Activated CD8-positive, alpha-beta memory T cell treated with anti-CD3 and anti-CD28 coated beads, Interleukin-2, amount 50 U/mL, for 24 hours (primary cell): ENCODE data around the gene IL12RB2.
"Not testable (repeated sequence)": the region's sequence is repeated elsewhere in the genome, so short reads cannot be mapped to it uniquely, and the experiment has no call there.

Experiments used
- DNase-seq: peaks from one replicate; pipeline ENCODE4 v3.0.0-alpha.2; 2020; ENCODE audit errors: extremely low read depth

IL12RB2 gene

DNA sequence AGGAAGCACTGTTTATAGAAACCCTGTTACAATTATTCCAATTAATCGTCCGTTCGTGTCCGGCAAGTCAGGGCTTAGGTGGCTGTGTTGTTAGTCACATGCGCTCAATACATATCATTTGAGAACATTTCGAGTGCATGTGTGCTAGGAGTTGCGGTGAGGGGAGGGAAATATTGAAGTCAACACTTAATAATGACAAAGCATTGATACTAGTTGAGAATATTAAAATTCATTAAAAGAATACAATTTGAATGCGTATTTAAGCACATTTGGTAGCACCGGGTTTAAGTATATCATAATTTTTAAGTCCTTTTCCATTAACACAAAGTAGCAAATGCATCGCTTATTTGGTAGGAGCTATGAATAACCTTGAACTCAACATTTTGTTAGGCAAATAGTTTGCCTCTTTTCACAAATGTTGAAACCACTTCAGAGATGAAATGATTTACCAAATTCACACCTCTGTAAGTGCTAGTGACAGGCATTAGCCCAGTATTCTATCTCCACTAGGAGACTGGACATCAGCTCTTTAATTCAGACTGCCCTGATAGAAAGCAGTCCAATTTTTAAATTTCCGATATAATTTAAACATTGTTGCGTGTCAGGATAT lies 123.6 kb downstream of the IL12RB2 start:
- no peak for DNase-seq

DNA sequence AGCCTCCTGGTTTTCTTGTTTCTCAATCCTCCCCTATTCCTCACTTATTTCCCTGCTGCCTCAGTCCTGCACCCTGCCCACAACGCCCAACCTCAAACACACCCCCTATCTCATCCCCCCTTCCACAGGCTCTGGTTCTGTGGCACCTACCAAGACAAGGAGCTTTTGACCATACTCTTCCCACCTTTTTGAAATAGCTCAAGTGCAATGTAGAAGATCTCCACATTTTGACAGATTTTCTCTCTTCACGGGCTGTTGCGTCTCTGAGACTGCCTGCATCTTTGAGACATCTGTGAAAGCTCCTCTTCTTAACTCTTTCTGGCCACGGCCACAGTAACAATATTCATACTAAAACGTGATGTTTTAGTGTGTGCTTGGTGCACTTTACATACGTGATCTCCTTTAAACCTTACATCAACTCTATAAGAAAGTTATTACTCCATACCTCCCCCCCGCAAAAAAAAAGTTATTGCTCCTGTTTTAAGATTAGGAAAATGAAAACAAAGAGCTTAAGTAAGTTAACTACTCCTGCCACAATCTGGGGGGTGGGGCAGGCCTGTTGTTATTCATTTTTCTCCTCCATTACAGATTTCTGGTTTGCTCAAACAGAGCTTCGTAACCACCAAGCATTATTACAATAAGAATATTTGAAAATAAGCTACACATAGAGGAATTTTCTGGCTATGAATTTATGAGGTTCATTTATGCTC lies 124.4 kb downstream of the IL12RB2 start:
- no peak for DNase-seq

DNA sequence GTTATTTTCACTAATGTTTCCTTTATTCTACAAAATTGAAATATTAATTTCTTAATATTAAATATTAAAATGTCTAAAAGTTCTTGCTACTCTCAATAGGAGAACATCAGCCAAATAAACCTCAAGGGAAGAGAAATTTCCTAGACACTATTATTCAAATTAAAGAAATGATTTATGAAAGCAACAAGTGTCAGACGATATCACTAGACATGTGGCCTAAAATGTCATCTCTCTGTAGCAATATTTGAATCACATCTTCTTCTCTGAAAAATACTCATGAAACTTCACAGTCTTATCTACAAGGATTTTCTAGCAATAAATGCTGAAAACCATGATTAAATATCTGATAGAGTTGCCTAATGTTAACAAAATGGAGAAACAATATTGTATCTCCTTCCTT lies 125.1 kb downstream of the IL12RB2 start:
- no peak for DNase-seq

DNA sequence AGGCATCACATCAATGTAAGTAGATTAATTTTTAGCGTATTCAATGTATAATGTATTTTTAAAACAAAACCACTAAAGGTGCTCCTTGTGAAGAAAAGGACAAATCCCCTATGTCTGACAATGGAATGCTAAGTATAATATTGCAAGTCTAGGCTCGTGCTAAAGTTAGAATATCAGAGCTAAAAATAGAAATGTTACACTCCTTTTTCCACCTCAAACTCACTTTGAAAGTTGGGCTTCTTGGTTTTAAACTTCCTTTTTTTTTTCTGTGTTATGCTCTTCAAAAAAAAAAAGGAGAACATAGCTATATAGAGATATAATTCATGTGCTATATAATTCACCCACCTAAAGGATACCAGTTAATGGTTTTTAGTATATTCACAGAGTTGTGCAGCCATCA lies 126.2 kb downstream of the IL12RB2 start:
- no peak for DNase-seq

DNA sequence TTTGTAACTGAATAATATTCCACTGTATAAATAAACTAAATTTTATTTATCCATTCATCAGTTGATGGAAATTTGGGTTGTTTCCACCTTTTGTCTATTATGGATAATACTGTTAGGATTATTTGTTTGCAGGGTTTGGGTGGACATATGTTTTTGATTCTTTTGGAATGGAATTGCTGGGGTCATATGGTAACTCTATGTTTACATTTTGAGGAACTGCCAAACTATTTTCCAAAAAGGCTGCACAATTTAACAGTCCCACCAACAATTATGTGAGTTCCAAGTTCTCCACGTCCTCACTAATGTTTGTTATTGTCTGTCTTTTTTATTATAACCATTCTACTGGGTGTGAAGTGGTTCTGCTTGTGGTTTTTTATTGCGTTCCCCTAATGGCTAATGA lies 126.8 kb downstream of the IL12RB2 start:
- no peak for DNase-seq

DNA sequence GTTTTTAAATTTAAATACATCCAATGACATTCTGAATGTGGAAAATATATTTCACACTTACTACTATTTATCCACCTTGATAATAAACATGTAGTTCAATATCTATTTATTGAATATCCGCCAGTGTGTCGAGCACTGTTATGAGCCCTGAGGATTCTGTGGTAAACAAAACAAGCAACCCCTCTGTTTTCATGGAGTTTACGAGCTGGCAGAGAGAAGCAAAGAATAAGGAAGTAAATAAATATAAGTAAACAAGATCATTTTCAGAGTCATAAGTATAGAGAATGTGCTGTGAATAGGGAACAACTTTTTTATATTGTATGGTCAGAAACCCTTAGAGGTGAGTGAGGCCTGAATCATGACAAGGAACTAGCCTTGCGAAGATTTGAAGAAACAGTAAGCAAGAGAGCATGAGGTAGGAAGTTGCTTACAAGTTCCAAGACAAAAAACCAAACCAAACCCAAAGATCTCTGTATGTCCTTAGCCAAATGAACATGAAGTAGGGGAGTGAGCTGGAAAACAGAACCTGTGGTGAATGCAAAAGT lies 128.9 kb downstream of the IL12RB2 start:
- no peak for DNase-seq

DNA sequence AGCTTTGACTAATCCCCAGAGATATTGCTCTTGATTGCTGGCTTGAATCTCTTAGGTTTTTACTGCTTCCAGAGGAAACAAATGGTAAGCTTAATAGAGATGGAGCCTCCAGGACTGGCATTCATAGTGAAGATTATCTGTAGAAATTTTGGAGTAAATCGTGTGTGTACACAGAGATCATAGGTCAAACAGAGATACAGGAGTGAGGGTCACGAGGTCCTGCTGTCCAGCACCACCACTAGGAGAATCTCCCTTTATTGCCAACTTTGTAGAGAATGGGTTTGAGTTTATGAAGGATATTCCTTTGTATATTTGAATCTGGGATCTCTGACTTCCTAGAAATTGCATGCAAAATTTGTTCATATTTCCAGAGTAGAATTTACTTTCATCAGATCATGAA lies 130.3 kb downstream of the IL12RB2 start:
- no peak for DNase-seq

DNA sequence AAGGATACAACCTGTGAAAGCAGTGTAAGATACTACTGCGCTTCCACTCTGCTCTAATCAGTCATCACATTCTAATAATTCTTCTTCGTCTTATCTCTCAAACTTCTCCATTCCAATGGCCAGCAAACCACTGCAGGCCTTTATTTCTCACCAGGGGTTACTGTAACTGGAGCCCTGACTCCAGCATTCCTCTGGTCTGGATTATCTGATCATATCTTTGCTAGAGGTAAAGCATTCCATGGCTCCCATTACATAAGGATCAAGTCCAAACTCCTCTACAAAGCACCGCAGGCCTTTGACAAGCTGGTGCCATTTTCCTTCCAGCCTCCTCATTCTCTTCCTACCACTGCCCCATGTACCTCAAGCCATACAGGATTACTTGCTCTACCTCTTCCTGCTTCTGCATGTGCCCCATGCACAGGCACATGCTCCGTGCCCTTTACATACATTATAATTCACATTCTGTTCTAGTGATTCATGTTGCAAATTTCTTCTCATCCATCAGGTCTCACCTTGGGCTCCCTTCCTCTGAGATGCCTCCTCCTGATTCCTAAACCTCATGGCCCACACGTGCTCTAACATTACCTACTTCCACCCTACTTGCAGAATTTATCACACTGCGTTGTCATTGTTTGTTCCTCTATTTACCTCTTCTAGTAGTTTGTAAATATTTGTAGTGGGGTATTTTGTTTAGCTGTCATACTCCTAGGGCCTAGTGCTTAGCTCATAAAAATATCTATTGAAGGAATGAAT lies 131.8 kb downstream of the IL12RB2 start:
- DNase-seq, result no peak

DNA sequence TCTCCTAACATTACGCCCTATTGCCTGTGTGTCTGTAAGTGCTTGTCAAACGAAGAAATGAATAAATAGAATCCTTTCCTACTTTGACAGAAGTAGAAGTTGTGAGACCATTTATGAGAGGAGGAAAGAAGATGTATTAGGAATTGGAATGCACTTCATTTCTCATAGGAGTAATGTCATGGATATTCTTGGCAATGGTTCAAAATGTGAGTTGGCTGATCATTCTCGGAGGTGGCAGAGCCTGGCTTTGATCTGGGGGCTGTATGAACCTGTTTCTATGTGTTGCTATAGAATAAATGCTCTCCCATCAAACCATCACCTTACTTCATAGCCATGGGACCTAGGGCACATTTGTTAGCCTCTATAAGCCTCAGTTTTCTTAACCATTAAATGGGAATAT lies 132.7 kb downstream of the IL12RB2 start:
- DNase-seq, result no peak

DNA sequence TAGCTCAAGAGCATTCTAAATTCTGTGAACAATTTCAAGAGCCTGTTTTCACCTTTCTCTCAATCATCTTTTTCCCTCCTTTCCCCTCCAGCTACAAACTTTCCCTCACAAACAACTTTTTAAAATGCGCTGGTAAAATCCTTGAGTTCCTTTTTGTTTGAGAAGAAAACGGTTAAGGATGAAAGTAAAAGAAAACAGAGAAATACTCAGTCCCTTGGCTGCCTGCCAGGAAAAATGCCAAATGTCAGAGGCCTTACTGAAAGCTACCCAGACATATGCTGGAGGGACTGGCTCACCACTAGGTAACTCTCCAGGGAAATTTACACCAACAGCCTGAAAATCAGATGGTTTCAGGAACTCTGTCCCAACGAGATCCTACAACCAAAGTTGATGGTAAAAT lies 133.5 kb downstream of the IL12RB2 start:
- DNase-seq, result no peak

DNA sequence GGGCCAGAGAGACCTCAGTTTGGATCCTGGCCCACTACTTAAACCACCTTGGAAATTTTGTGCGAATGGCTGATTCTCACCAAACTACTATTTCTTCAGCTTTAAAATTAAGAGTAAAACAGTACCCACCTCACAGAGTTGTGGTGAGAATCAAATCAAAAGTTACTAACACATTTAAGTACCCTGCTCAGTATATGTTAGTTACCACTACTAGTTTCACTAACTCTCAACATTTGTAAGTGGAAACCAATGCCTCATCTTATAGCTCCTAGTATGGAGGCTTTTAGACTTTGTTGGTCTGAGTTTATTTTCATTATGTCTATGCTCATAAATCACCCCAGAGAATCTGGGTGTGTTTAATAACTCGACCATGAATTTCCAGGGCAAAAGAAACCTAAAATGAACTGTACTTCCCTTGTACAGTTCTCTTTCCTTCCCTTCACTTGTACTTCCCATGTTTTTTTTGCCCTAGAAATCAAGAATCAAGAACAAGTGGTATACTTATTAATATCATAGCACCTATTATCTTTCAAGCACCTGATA lies 134.1 kb downstream of the IL12RB2 start:
- DNase-seq, result no peak

DNA sequence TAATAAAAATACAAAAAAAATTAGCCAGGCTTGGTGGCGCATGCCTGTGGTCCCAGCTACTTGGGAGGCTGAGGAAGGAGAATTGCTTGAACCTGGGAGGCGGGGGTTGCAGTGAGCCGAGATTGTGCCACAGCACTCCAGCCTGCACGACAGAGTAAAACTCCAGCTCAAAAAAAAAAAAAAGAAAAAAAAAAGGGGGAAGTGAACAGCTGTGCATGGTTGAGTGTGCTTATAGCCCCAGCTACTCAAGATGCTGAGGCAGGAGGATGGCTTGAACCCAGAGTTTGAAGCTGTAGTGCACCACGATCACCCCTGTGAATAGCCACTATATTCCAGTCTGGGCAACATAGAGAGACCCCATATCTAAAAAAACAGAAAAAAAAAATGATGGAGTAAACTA lies 138.3 kb downstream of the IL12RB2 start:
- DNase-seq, result not testable (repeated sequence)
